SK-N-SH treated with all-trans-retinoic acid at 6 μM for 48 hours (cell line): Measurements from ENCODE around the gene ZEB1.

Experiments used
- ARNTL ChIP-seq: fragments of 450-650 bp; formaldehyde crosslinking; IDR thresholded peaks from 2 replicates; pipeline ENCODE4 v1.5.0; 2020; ENCODE audit warnings: low read depth, mild to moderate bottlenecking, moderate library complexity, borderline replicate concordance
- GLIS3 ChIP-seq: fragments of 250-450 bp; sonication (Bioruptor Pico); IDR thresholded peaks from 2 replicates; pipeline ENCODE4 v1.5.0; 2020; ENCODE audit warnings: mild to moderate bottlenecking, moderate library complexity
- ISL1 ChIP-seq: fragments of 250-450 bp; sonication (Bioruptor Pico); IDR thresholded peaks from 2 replicates; pipeline ENCODE4 v2.1.2; 2022; ENCODE audit warnings: mild to moderate bottlenecking, moderate library complexity
- OSR1 ChIP-seq: fragments of 250-450 bp; sonication (Bioruptor Pico); IDR thresholded peaks from 2 replicates; pipeline ENCODE4 v1.8.0; 2022; ENCODE audit warnings: moderate library complexity, mild to moderate bottlenecking, inconsistent platforms
- RARB ChIP-seq: fragments of 250-450 bp; sonication (Bioruptor Pico); IDR thresholded peaks from 2 replicates; pipeline ENCODE4 v1.8.0; 2021; ENCODE audit warnings: mild to moderate bottlenecking, moderate library complexity
- SNAI2 ChIP-seq: fragments of 250-450 bp; sonication (Bioruptor Pico); IDR thresholded peaks from 2 replicates; pipeline ENCODE4 v1.5.0; 2020; ENCODE audit warnings: mild to moderate bottlenecking, moderate library complexity
- ZC3H10 ChIP-seq: fragments of 250-450 bp; sonication (Bioruptor Pico); IDR thresholded peaks from 2 replicates; pipeline ENCODE4 v1.5.1; 2021; ENCODE audit warnings: mild to moderate bottlenecking, moderate library complexity
- ZFP30 ChIP-seq: fragments of 450-650 bp; formaldehyde crosslinking; IDR thresholded peaks from 2 replicates; pipeline ENCODE4 v1.5.0; 2022; ENCODE audit warnings: mild to moderate bottlenecking, moderate library complexity
- ZNF565 ChIP-seq: fragments of 450-650 bp; formaldehyde crosslinking; conservative IDR thresholded peaks from 2 replicates; pipeline ENCODE4 v1.5.0; 2020; ENCODE audit warnings: low read depth, mild to moderate bottlenecking, moderate library complexity
- ZNF8 ChIP-seq: fragments of 450-650 bp; formaldehyde crosslinking; IDR thresholded peaks from 2 replicates; pipeline ENCODE4 v1.5.0; 2020; ENCODE audit warnings: mild to moderate bottlenecking, moderate library complexity
- TF ChIP-seq, protein P1 (sequence below): fragments of 250-450 bp; sonication (Bioruptor Pico); IDR thresholded peaks from 2 replicates; pipeline ENCODE4 v1.8.0; 2020; ENCODE audit warnings: mild to moderate bottlenecking, moderate library complexity, borderline replicate concordance
- TF ChIP-seq, protein P2 (sequence below): fragments of 250-450 bp; sonication (Bioruptor Pico); IDR thresholded peaks from 2 replicates; pipeline ENCODE4 v1.5.1; 2021; ENCODE audit warnings: mild to moderate bottlenecking, moderate library complexity
- TF ChIP-seq, protein P3 (sequence below): fragments of 250-450 bp; sonication (Bioruptor Pico); IDR thresholded peaks from 2 replicates; pipeline ENCODE4 v1.5.0; 2020; ENCODE audit warnings: mild to moderate bottlenecking, moderate library complexity

DNA sequence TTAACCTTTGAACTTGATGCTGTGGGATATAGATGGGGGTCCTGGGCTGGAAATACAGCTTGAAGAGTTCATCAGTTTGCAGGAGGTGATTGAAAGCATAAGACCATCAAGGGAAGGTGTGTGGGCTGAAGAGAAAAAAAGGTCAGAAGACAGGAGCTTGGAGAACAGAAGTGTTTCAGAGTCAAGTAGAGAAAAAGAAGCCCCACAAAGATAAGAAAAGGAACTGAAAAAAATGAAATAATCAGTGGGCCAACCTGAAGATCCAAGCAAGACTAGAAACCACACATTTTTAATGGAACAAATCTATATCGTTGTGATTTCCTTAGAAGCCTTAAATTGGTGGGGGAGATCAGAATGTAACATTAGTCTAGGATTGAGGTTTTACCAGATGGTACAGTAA is 22.5 kb downstream of the ZEB1 start:
- no peak for TF ChIP-seq SNAI2 (CRISPR knock-in tag)
- TF ChIP-seq, protein P1, sequence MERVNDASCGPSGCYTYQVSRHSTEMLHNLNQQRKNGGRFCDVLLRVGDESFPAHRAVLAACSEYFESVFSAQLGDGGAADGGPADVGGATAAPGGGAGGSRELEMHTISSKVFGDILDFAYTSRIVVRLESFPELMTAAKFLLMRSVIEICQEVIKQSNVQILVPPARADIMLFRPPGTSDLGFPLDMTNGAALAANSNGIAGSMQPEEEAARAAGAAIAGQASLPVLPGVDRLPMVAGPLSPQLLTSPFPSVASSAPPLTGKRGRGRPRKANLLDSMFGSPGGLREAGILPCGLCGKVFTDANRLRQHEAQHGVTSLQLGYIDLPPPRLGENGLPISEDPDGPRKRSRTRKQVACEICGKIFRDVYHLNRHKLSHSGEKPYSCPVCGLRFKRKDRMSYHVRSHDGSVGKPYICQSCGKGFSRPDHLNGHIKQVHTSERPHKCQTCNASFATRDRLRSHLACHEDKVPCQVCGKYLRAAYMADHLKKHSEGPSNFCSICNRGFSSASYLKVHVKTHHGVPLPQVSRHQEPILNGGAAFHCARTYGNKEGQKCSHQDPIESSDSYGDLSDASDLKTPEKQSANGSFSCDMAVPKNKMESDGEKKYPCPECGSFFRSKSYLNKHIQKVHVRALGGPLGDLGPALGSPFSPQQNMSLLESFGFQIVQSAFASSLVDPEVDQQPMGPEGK = no peak
- TF ChIP-seq RARB (CRISPR knock-in tag) = no peak
- TF ChIP-seq ZC3H10 (CRISPR knock-in tag) = no peak
- TF ChIP-seq, protein P2, sequence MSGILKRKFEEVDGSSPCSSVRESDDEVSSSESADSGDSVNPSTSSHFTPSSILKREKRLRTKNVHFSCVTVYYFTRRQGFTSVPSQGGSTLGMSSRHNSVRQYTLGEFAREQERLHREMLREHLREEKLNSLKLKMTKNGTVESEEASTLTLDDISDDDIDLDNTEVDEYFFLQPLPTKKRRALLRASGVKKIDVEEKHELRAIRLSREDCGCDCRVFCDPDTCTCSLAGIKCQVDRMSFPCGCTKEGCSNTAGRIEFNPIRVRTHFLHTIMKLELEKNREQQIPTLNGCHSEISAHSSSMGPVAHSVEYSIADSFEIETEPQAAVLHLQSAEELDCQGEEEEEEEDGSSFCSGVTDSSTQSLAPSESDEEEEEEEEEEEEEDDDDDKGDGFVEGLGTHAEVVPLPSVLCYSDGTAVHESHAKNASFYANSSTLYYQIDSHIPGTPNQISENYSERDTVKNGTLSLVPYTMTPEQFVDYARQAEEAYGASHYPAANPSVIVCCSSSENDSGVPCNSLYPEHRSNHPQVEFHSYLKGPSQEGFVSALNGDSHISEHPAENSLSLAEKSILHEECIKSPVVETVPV (CRISPR knock-in tag) = no peak
- TF ChIP-seq OSR1 (CRISPR knock-in tag) = no peak
- no peak for TF ChIP-seq ZNF565 (CRISPR knock-in tag)
- TF ChIP-seq, protein P3, sequence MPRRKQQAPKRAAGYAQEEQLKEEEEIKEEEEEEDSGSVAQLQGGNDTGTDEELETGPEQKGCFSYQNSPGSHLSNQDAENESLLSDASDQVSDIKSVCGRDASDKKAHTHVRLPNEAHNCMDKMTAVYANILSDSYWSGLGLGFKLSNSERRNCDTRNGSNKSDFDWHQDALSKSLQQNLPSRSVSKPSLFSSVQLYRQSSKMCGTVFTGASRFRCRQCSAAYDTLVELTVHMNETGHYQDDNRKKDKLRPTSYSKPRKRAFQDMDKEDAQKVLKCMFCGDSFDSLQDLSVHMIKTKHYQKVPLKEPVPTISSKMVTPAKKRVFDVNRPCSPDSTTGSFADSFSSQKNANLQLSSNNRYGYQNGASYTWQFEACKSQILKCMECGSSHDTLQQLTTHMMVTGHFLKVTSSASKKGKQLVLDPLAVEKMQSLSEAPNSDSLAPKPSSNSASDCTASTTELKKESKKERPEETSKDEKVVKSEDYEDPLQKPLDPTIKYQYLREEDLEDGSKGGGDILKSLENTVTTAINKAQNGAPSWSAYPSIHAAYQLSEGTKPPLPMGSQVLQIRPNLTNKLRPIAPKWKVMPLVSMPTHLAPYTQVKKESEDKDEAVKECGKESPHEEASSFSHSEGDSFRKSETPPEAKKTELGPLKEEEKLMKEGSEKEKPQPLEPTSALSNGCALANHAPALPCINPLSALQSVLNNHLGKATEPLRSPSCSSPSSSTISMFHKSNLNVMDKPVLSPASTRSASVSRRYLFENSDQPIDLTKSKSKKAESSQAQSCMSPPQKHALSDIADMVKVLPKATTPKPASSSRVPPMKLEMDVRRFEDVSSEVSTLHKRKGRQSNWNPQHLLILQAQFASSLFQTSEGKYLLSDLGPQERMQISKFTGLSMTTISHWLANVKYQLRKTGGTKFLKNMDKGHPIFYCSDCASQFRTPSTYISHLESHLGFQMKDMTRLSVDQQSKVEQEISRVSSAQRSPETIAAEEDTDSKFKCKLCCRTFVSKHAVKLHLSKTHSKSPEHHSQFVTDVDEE (CRISPR knock-in tag) = no peak
- TF ChIP-seq ZFP30 (CRISPR knock-in tag) = no peak
- no peak for TF ChIP-seq ISL1 (CRISPR knock-in tag)
- TF ChIP-seq GLIS3 = no peak
- no peak for TF ChIP-seq ZNF8 (CRISPR knock-in tag)
- no peak for TF ChIP-seq ARNTL
